A673 (cell line): ENCODE results near the gene TNFRSF18. TPM values are rescaled to one million over a fixed set of nuclear protein-coding genes. Genes with fewer than 3 reads are reported as not detected.

ENCODE experiments used
- Bru-seq: library from RNA; stranded (reverse); fragments of 400-500 nt; gene quantifications from one replicate; lab custom pipeline; 2021; lab: Mats Ljungman, UMichigan
- BruChase-seq, 2 experiments: library from RNA; stranded (reverse); fragments of 400-500 nt; gene quantifications; one replicate each; lab custom pipeline; 2021; lab: Mats Ljungman, UMichigan
- BruUV-seq: library from RNA; stranded (reverse); fragments of 400-500 nt; replicated peaks from 2 replicates; lab custom pipeline; 2021; lab: Mats Ljungman, UMichigan
- CTCF ChIA-PET: fragments of 300-600 bp; sonication (Branson Sonifier 250); formaldehyde crosslinking; loops from one replicate; lab custom pipeline; 2022; ENCODE audit warnings: antibody characterized with exemption; lab: Charles Lee
- POLR2A ChIA-PET: fragments of 300-600 bp; sonication (Branson Sonifier 250); formaldehyde crosslinking; loops from one replicate; lab custom pipeline; 2022; ENCODE audit warnings: antibody characterized with exemption; ENCODE audit not compliant: low non-redundant PET; lab: Charles Lee
- DNase-seq: peaks from one replicate; pipeline ENCODE4 v3.0.0-alpha.2; 2015; ENCODE audit warnings: low spot score
- H3K27ac ChIP-seq: fragments of 200-600 bp; sonication (generic); 2 replicates; pipeline ENCODE4 v1.5.1; 2016; ENCODE audit warnings: mixed run types, low read depth, mild to moderate bottlenecking, mixed read lengths, antibody characterized with exemption, low read length; ENCODE audit not compliant: poor library complexity, severe bottlenecking
- H3K27me3 ChIP-seq: fragments of 200-600 bp; sonication (generic); replicated peaks from 2 replicates; pipeline ENCODE4 v1.6.1; 2017; ENCODE audit warnings: mixed run types, low read depth, mild to moderate bottlenecking, mixed read lengths, antibody characterized with exemption, low read length; ENCODE audit not compliant: insufficient read depth, poor library complexity
- H3K36me3 ChIP-seq: fragments of 200-600 bp; sonication (generic); 2 replicates; pipeline ENCODE4 v1.6.1; 2016; ENCODE audit warnings: mixed run types, mild to moderate bottlenecking, mixed read lengths, antibody characterized with exemption, low read length; ENCODE audit not compliant: insufficient read depth, poor library complexity, severe bottlenecking
- H3K4me1 ChIP-seq: fragments of 200-600 bp; sonication (generic); 2 replicates; pipeline ENCODE4 v1.6.1; 2017; ENCODE audit warnings: mixed run types, mild to moderate bottlenecking, mixed read lengths, antibody characterized with exemption, low read length; ENCODE audit not compliant: insufficient read depth, poor library complexity, severe bottlenecking
- H3K4me3 ChIP-seq: fragments of 200-600 bp; sonication (generic); 2 replicates; pipeline ENCODE4 v1.5.1; 2016; ENCODE audit warnings: low read depth, mixed run types, mild to moderate bottlenecking, mixed read lengths, low read length; ENCODE audit not compliant: poor library complexity, severe bottlenecking
- H3K9me3 ChIP-seq: fragments of 200-600 bp; sonication (generic); 2 replicates; pipeline ENCODE4 v1.6.1; 2016; ENCODE audit warnings: mixed run types, low read depth, mild to moderate bottlenecking, mixed read lengths, antibody characterized with exemption, low read length; ENCODE audit not compliant: poor library complexity, severe bottlenecking
- CTCF ChIP-seq: fragments of 300-800, 200-600 bp; sonication (generic); conservative IDR thresholded peaks from 2 replicates; pipeline ENCODE4 v1.5.1; 2017; ENCODE audit warnings: low read depth, mild to moderate bottlenecking, antibody characterized with exemption, low read length, moderate library complexity, mixed read lengths
- EZH2 ChIP-seq: fragments of 200-600 bp; sonication (generic); IDR thresholded peaks from 2 replicates; pipeline ENCODE4 v1.6.1; 2017; ENCODE audit warnings: borderline replicate concordance, low read depth, mild to moderate bottlenecking, mixed read lengths, antibody characterized with exemption, low read length; ENCODE audit not compliant: poor library complexity, severe bottlenecking
- intact Hi-C: fragments of 100-400 bp; cut with micrococcal nuclease; formaldehyde crosslinking; loops from one replicate; pipeline ENCODE4 v1.10.0; 2022; ENCODE audit not compliant: unreplicated experiment
- long read RNA-seq: library from polyadenylated mRNA; stranded (forward); transcript quantifications from one replicate; pipeline ENCODE4 v2.0.0, GENCODE V29; 2022
- total RNA-seq: library from RNA; stranded (reverse); gene quantifications from 2 replicates; pipeline ENCODE4 v1.2.3, GENCODE V29; 2021

The TNFRSF18 gene
- total RNA-seq (0.77 and 1.1 TPM in 2 replicates), Bru-seq, nascent RNA (percentile 15 among the genes with signal in this experiment), BruChase-seq, experiment 1, labeled RNA remaining after a 2-hour chase (percentile 18 among the genes with signal in this experiment), BruChase-seq, experiment 2, labeled RNA remaining after a 6-hour chase (percentile 24 among the genes with signal in this experiment)
- long read RNA-seq, partial matches to known transcripts = 0 of 2 reads
- long read RNA-seq, other reads (novel, unspliced or antisense) = 1 of 2 reads

GRCh38 chr1:1206376-1206965 is at the start of gene TNFRSF18:
TSS of gene TNFRSF18 (minus strand) at chr1:1206592. CDS start at chr1:1206571, 21 bp downstream.
- Histone ChIP-seq H3K4me3 (no peak within 1 kb of the TSS), H3K36me3 (no peaks in the 10 kb centered on the region), H3K9me3 (no peaks in the 10 kb centered on the region), H3K4me1 (peaks cover 6% of the 10 kb centered on the region), H3K27me3 (no peaks in the 10 kb centered on the region), H3K27ac (no peak within 1 kb of the TSS)
- POLR2A ChIA-PET = no interaction called here
- intact Hi-C loops = no loop called here
- no peak for DNase-seq
- CTCF ChIA-PET = no interaction called here
- BruUV-seq = no TSS peak
- TF ChIP-seq CTCF (no peak), EZH2 (no peak)

GRCh38 chr1:1255611-1256010 is 49.2 kb upstream of the TNFRSF18 start:
- no TSS peak for BruUV-seq
- ChIA-PET POLR2A (no interaction called here), CTCF (no interaction called here)
- Histone ChIP-seq H3K4me3 (no peak overlapping the region), H3K4me1 (no peaks in the 10 kb centered on the region), H3K27ac (no peak overlapping the region), H3K9me3 (no peaks in the 10 kb centered on the region), H3K36me3 (peaks cover 37% of the 10 kb centered on the region), H3K27me3 (no peaks in the 10 kb centered on the region)
- DNase-seq = no peak
- intact Hi-C loops = no loop called here
- TF ChIP-seq CTCF = no peak
- no peak for TF ChIP-seq EZH2

- no peaks in the 10 kb centered on the region for H3K27me3 ChIP-seq
- H3K36me3 ChIP-seq = peaks cover 33% of the 10 kb centered on the region
- H3K4me3 ChIP-seq = no peak overlapping the region
- no peak for TF ChIP-seq EZH2
- no peak for TF ChIP-seq CTCF
- ChIA-PET CTCF (no interaction called here), POLR2A (no interaction called here)
- no peak for DNase-seq
- H3K27ac ChIP-seq = no peak overlapping the region
- TSS peak; percentile 73 for BruUV-seq
- H3K4me1 ChIP-seq = no peaks in the 10 kb centered on the region
- intact Hi-C loops = no loop called here
- H3K9me3 ChIP-seq = no peaks in the 10 kb centered on the region
Observed at GRCh38 chr1:1255078-1255477, 48.7 kb upstream of the TNFRSF18 start.
